ENCODE measurements around the gene PLEKHD1. TPM values are rescaled to one million over a fixed set of nuclear protein-coding genes. Genes with fewer than 3 reads are reported as not detected.
"Not testable (repeated sequence)": the region's sequence is repeated elsewhere in the genome, so short reads cannot be mapped to it uniquely, and the experiment has no call there.

The PLEKHD1 gene
- total and polyA plus RNA-seq, 2 donors = 0.04 to 0.11 TPM

GRCh38 chr14:69489495-69489894 lies 5.0 kb downstream of the PLEKHD1 start:
- Histone ChIP-seq H3K36me3 (ENCODE audit: insufficient read depth) (no peaks in the 10 kb centered on the region), H3K4me1 (ENCODE audit: insufficient read depth) (no peaks in the 10 kb centered on the region), H3K27ac (ENCODE audit: low read depth) (no peak overlapping the region), H3K4me3 (ENCODE audit: low read depth, low read length) (no peak overlapping the region)
- DNase-seq (ENCODE audit: extremely low spot score) = no peak

GRCh38 chr14:69490219-69490918 lies 5.8 kb downstream of the PLEKHD1 start:
- Histone ChIP-seq H3K27ac (ENCODE audit: low read depth) (no peak overlapping the region), H3K4me3 (ENCODE audit: low read depth, low read length) (no peak overlapping the region), H3K4me1 (ENCODE audit: insufficient read depth) (no peaks in the 10 kb centered on the region), H3K36me3 (ENCODE audit: insufficient read depth) (no peaks in the 10 kb centered on the region)
- WGBS = 81% methylated on average over 7 of the region's 7 CpGs
- no peak for DNase-seq (ENCODE audit: extremely low spot score)

- DNase-seq (ENCODE audit: extremely low spot score) = no peak
- WGBS = 82% methylated on average over 3 of the region's 3 CpGs
- Histone ChIP-seq H3K36me3 (ENCODE audit: insufficient read depth) (no peaks in the 10 kb centered on the region), H3K27ac (ENCODE audit: low read depth) (no peak overlapping the region), H3K4me1 (ENCODE audit: insufficient read depth) (no peaks in the 10 kb centered on the region), H3K4me3 (ENCODE audit: low read depth, low read length) (no peak overlapping the region)
These were observed 6.7 kb downstream of the PLEKHD1 start for GRCh38 chr14:69491193-69491592.

- no peaks in the 10 kb centered on the region for H3K36me3 ChIP-seq (ENCODE audit: insufficient read depth)
- WGBS = 82% methylated on average over 4 of the region's 4 CpGs
These were observed 8.5 kb downstream of the PLEKHD1 start for GRCh38 chr14:69493038-69493437.

GRCh38 chr14:69493791-69494190 lies 9.3 kb downstream of the PLEKHD1 start:
- no peak for DNase-seq (ENCODE audit: extremely low spot score)
- Histone ChIP-seq H3K4me1 (ENCODE audit: insufficient read depth) (no peaks in the 10 kb centered on the region), H3K36me3 (ENCODE audit: insufficient read depth) (no peaks in the 10 kb centered on the region), H3K27ac (ENCODE audit: low read depth) (no peak overlapping the region), H3K4me3 (ENCODE audit: low read depth, low read length) (no peak overlapping the region)
- WGBS = 51% methylated on average over 3 of the region's 3 CpGs

More at GRCh38 chr14:69493038-69493437, 8.5 kb downstream of the PLEKHD1 start:
- DNase-seq (ENCODE audit: extremely low spot score) = no peak
- H3K4me3 ChIP-seq (ENCODE audit: low read depth, low read length) = no peak overlapping the region
- no peak overlapping the region for H3K27ac ChIP-seq (ENCODE audit: low read depth)
- H3K4me1 ChIP-seq (ENCODE audit: insufficient read depth) = no peaks in the 10 kb centered on the region

GRCh38 chr14:69495341-69495921 lies 10.9 kb downstream of the PLEKHD1 start:
- no peak for DNase-seq (ENCODE audit: extremely low spot score)
- 91% methylated on average over 5 of the region's 5 CpGs for WGBS

GRCh38 chr14:69497866-69498265 lies 13.3 kb downstream of the PLEKHD1 start:
- not testable (repeated sequence) for H3K4me3 ChIP-seq (ENCODE audit: low read depth, low read length); DNase-seq (ENCODE audit: extremely low spot score); H3K27ac ChIP-seq (ENCODE audit: low read depth); H3K36me3 ChIP-seq (ENCODE audit: insufficient read depth); H3K4me1 ChIP-seq (ENCODE audit: insufficient read depth)
- WGBS = 95% methylated on average over 4 of the region's 4 CpGs

More at GRCh38 chr14:69495341-69495921, 10.9 kb downstream of the PLEKHD1 start:
- no peaks in the 10 kb centered on the region for H3K36me3 ChIP-seq (ENCODE audit: insufficient read depth)
- no peaks in the 10 kb centered on the region for H3K4me1 ChIP-seq (ENCODE audit: insufficient read depth)
- H3K4me3 ChIP-seq (ENCODE audit: low read depth, low read length) = no peak overlapping the region
- H3K27ac ChIP-seq (ENCODE audit: low read depth) = no peak overlapping the region

GRCh38 chr14:69498286-69498685 lies 13.8 kb downstream of the PLEKHD1 start:
- not testable (repeated sequence) for H3K4me3 ChIP-seq (ENCODE audit: low read depth, low read length); H3K4me1 ChIP-seq (ENCODE audit: insufficient read depth); H3K36me3 ChIP-seq (ENCODE audit: insufficient read depth); H3K27ac ChIP-seq (ENCODE audit: low read depth); DNase-seq (ENCODE audit: extremely low spot score)
- WGBS = 96% methylated on average over 4 of the region's 4 CpGs

GRCh38 chr14:69499436-69499835 lies 14.9 kb downstream of the PLEKHD1 start:
- Histone ChIP-seq H3K27ac (ENCODE audit: low read depth) (no peak overlapping the region), H3K4me1 (ENCODE audit: insufficient read depth) (no peaks in the 10 kb centered on the region), H3K36me3 (ENCODE audit: insufficient read depth) (no peaks in the 10 kb centered on the region), H3K4me3 (ENCODE audit: low read depth, low read length) (no peak overlapping the region)
- WGBS = 95% methylated on average over 5 of the region's 5 CpGs
- no peak for DNase-seq (ENCODE audit: extremely low spot score)

- H3K4me3 ChIP-seq (ENCODE audit: low read depth, low read length) = no peak overlapping the region
- WGBS = 92% methylated on average over 5 of the region's 5 CpGs
- no peak for DNase-seq (ENCODE audit: extremely low spot score)
- H3K27ac ChIP-seq (ENCODE audit: low read depth) = no peak overlapping the region
- no peaks in the 10 kb centered on the region for H3K36me3 ChIP-seq (ENCODE audit: insufficient read depth)
- H3K4me1 ChIP-seq (ENCODE audit: insufficient read depth) = no peaks in the 10 kb centered on the region
These were observed 15.6 kb downstream of the PLEKHD1 start for GRCh38 chr14:69500096-69500495.

- Histone ChIP-seq H3K4me1 (ENCODE audit: insufficient read depth) (no peaks in the 10 kb centered on the region), H3K36me3 (ENCODE audit: insufficient read depth) (no peaks in the 10 kb centered on the region), H3K27ac (ENCODE audit: low read depth) (no peak overlapping the region), H3K4me3 (ENCODE audit: low read depth, low read length) (no peak overlapping the region)
- DNase-seq (ENCODE audit: extremely low spot score) = no peak
- 89% methylated on average over 4 of the region's 4 CpGs for WGBS
These were observed 16.2 kb downstream of the PLEKHD1 start for GRCh38 chr14:69500736-69501135.

- 28% methylated on average over 4 of the region's 4 CpGs for WGBS
- Histone ChIP-seq H3K27ac (ENCODE audit: low read depth) (no peak overlapping the region), H3K4me3 (ENCODE audit: low read depth, low read length) (no peak overlapping the region), H3K4me1 (ENCODE audit: insufficient read depth) (no peaks in the 10 kb centered on the region), H3K36me3 (ENCODE audit: insufficient read depth) (no peaks in the 10 kb centered on the region)
- DNase-seq (ENCODE audit: extremely low spot score) = no peak
These were observed 16.9 kb downstream of the PLEKHD1 start for GRCh38 chr14:69501423-69501838.

GRCh38 chr14:69504775-69505174 lies 20.2 kb downstream of the PLEKHD1 start:
- Histone ChIP-seq H3K4me1 (ENCODE audit: insufficient read depth) (no peaks in the 10 kb centered on the region), H3K36me3 (ENCODE audit: insufficient read depth) (no peaks in the 10 kb centered on the region), H3K4me3 (ENCODE audit: low read depth, low read length) (no peak overlapping the region), H3K27ac (ENCODE audit: low read depth) (no peak overlapping the region)
- WGBS = 98% methylated on average over 1 of the region's 1 CpG
- no peak for DNase-seq (ENCODE audit: extremely low spot score)

- no peaks in the 10 kb centered on the region for H3K36me3 ChIP-seq (ENCODE audit: insufficient read depth)
- 84% methylated on average over 8 of the region's 8 CpGs for whole genome bisulfite sequencing
- H3K27ac ChIP-seq (ENCODE audit: low read depth) = no peak overlapping the region
- DNase-seq (ENCODE audit: extremely low spot score) = no peak
- no peaks in the 10 kb centered on the region for H3K4me1 ChIP-seq (ENCODE audit: insufficient read depth)
- H3K4me3 ChIP-seq (ENCODE audit: low read depth, low read length) = no peak overlapping the region
These were observed 21.1 kb downstream of the PLEKHD1 start for GRCh38 chr14:69505338-69506240.

Measured in urinary bladder (tissue), 4 donors.